HG02763 (cell line): ENCODE data around the gene CCDC8.
"Not testable (repeated sequence)": the region's sequence is repeated elsewhere in the genome, so short reads cannot be mapped to it uniquely, and the experiment has no call there.

Experiments
- ATAC-seq: cut with Tn5 transposase; IDR thresholded peaks from one replicate; pipeline ENCODE4 v1.9.1; 2021; ENCODE audit warnings: mild to moderate bottlenecking, moderate library complexity; ENCODE audit not compliant: unreplicated experiment

CCDC8 gene

GRCh38 chr19:46428239-46429135 is 15.1 kb upstream of the CCDC8 start, which contains the start of gene PNMA8C:
Gene PNMA8C (minus strand): TSS chr19:46428936. CDS start chr19:46428359, 577 bp downstream.
- no peak for ATAC-seq

GRCh38 chr19:46427518-46428045 is 14.2 kb upstream of the CCDC8 start:
- ATAC-seq: no peak

DNA sequence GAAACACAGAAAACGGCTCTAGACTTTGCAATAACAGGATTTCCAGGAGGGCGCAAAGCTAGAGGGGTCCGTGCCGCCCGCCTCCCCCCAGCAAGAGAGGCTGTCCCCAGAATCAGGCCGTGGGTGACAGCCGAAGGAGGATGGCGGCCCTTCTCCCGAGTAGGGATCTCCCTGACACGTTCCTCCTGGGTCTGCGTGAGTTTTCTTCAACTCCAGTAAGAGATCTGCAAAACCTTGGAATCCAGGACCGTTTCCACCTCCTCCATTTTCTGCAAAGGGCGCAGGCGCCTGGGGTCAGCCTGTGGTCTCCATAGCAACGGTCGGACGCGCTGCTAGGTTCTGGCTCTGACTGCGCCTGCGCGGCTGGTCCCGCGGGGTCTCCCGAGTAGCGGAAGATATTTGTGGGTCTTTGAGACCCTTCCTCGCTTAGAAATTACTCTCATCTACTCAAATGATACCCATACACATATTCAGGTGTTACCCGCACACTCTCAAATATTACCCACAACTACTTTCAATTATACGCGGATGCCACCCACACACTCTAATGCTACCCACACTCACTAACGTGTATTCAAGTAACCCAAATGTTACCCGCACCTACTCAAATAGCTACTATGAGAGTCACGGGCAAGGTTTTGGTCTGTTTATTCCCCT is 13.3 kb upstream of the CCDC8 start:
- ATAC-seq: no peak

DNA sequence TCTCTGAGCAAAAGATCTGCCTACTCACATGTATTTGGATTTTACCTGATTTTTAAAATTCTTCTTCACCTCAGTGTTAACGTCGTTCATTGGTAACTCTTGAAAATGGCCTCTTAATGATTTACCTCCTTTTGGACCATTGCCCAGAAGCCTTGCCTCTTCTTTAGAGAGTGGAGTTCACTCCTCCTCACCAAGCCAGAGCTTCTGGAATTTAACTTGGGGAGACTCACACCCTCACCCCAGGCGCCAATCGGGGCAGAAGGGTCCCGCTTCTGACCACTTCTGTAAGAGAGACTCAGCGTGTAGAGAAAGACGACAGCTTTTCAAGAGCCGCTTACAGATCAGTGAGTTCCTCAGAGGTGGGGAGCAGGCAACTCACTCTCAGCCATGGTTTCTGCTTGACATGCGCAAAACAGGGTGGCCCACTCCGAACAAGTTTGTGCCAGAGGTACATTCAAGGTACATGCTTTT is 12.7 kb upstream of the CCDC8 start:
- no peak for ATAC-seq

DNA sequence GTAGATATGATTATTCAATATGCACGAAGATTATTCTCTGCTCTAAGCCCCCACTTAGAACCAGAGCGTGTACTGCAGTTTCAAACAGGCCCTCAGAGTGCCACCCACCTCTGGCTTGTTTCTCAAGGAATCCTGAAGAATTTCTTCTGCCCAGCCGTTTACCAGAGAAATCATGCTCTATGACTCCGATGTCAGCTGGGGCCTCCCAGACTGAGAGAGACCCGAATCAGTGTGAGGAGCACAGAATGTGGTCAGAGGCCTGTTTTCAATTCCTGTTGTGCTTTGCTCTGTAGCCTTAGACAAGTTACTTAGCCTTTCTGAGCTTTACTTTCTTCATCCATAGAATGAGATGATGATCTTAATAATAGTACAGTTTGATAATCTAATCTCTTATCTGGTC is 9.8 kb upstream of the CCDC8 start:
- ATAC-seq: no peak

DNA sequence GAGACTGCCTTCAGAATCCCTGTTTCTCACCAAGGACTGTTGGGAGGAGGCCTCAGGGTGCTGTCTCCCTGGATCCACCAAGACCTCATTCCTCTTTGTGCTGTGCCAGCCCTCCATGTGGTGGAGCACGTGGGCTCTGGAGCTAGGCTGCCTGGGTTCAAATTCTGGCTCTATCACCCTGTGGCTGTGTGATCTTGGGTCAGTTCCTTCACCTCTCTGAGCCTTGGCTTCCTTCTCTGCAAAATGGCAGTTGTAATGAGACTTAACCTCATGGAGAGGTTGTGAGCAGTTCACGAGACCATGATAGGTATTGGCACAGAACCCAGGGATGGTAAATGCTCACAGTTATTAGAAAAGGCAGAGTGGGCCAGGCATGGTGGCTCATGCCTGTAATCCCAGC is 9.0 kb upstream of the CCDC8 start:
- no peak for ATAC-seq

DNA sequence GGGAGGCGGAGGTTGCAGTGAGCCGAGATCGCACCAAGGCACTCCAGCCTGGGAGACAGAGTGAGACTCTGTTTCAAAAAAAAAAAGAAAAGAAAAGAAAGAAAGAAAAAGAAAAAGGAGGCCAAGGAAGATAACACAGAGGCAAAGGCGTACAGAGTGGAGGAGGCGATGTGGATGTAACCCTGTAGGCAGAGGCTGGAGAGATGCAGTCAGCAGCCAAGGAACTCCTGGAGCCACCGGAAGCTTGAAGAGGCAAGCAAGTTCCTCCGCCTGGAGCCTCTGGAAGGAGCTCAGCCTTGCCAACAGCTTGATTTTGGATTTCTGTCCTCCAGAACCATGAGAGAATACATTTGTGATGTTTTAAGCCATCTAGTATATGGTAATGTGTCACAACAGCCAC is 6.7 kb upstream of the CCDC8 start:
- ATAC-seq: no peak

- ATAC-seq: not testable (repeated sequence)
These were observed 2.7 kb upstream of the CCDC8 start for GRCh38 chr19:46415804-46416709.

GRCh38 chr19:46414899-46415298 is 1.5 kb upstream of the CCDC8 start:
- ATAC-seq: not testable (repeated sequence)

DNA sequence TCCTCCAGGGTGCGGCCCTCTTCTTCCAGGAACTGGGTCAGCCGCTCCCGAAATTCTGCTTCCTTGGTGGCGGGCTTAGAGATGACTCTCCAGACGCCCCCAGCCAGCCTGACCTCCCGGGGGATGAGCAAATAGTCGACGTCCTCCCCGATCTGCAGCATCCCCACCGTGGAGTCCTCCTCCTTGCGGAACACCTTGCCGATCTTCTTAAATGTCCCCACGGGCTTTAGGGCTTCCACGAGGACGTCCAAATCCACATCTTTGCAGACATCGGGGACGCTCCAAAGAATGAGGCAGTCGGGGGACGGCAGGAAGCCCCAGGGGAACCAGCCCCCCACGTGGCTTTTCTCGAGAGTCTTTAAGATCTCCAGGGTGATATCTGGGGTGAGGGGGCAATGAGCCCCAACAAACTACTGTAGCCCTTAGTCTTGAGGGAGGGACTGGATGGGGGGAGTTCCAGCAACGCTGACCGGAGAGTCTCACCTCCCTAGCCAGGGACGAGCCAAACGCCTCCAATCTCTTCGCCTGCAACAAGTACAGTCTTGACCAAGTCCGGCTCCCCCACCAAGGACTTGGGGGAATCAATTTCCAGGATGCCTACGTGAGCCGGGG is 608 bp downstream of the CCDC8 start:
- ATAC-seq: no peak

- no peak for ATAC-seq
These were observed 1.3 kb downstream of the CCDC8 start for GRCh38 chr19:46411925-46412649.

DNA sequence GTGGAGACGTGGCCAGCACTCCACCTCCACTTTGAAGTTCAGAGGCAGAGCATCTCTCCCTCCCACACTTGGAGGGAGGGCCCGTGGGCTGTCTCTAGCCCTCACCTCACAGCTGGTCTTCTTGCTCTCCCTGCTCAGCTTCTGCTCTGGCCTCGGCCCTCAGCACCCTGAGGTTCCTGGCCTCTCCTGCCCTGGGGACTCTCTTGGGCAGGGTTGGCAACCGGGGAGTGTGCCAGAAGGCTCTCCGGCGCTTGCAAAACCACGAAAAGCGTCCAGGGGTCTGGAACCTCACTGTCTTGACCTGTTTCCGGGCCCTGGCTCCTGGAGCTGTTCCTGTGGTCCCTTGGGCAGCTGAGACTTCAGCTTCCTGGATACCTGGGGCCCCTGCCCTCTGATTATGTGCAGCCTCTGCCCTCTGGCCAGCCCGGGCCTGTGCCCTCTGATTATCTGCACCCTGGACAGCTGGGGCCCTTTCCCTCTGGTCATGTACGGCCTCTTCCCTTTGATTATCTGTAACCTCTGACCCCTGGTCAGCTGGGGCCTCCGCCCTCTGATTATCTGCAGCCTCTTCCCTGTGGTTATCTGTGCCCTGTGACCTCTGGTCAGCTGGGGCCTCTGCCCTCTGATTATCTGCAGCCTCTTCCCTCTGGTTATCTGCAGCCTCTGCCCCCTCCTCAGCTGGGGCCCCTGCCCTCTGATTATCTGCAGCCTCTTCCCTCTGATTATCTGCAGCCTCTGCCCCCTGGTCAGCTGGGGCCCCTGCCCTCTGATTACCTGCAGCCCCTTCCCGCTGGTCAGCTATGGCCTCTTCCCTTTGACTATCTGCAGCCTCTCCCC is 2.1 kb downstream of the CCDC8 start:
- no peak for ATAC-seq

DNA sequence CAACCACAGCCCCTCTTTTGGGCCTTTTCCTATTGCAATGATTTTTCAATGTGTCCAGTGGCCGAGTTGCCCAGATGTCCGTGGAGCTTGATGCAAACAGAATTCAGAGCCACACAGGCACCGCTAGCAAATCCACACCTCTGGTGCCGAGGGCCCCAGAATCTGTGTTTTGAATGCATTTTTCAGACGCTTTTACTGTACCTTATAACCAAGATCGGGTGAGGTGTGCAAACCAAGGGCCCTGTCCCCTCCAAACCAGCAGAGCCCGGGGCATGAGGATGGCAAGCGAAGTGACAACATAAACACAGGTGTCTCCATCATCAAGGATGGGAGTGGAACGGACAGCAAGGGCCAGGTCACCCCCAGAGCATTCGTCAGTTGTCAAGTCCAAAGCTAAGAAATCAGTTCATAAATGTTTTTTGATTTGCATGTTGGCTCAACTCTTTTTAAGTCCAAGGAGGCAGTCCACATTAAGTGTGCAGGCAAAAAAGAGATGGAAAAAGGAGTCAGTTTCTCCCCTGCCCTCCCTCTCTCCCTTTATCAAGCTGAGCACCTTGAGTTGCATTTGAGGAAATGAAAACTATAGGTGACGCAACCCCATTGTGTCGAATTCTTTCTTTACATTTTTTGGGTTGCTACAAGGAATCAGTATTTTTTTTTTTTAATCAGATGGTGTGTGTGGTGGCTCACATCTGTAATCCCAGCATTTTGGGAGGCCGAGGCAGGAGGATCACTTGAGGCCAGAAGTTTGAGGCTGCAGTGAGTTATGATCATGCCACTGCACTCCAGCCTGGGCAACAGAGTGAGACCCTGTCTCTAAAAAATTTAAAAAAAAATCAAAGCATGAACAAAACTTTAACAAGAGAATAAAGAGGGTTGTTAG is 2.9 kb downstream of the CCDC8 start:
- ATAC-seq: no peak

DNA sequence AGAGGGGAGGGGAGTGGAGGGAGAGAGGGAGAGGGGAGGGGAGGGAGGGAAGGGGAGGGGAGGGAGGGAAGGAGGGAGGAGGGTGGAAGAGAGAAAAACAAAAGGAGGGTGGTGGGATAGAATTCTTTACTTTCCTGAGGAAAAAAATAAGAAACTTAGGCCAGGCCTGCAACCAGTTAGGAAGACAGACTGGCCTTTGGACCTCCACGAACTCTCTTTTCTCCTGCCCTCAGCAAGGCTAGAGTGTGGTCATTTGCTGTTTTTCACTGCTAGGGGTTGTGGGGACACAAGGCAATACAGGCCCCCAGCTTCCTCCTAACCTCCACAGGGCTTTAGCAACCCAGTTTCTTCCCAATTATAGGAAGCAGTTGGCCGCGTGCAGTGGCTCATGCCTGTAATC is 4.2 kb downstream of the CCDC8 start:
- ATAC-seq: no peak

- no peak for ATAC-seq
These were observed 4.7 kb downstream of the CCDC8 start for GRCh38 chr19:46408664-46409039.

DNA sequence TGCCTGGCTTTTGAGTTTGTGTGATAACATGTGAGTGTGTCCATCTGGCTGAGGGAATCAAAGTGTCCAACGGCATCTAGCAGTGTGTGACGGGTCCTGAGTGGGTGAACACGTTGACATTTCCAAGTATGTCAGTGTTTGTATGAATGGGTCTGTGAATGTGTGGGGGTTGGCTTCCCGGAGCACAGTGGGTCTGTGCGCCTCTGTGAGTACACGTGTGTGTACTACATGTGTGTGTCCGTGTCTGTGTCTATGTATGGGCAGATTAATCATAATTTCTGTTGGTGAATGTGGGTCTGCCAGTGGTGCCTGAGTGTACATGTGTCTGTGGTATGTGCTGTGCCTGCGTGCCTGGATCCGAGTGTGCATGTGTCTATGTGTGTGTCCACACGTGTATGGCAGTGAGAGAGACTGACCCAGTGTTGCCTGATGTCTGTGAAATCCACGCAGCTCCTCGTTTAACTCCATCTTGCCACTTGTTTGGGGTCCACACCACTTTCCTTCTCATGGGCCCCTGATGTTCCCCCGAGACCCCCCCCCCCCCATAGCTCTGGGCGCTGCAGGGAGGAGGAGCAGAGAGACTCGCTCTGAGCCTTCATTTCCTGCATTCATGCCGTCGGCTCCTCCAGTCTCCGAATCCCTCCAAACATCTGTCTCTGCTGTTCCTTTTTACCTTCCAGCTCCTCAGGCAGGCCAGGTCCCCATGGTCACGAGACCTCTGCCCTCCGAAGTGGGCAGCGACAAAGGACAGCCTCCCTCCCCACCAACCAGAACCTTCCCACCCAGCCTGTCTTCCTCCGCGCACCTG is 5.3 kb downstream of the CCDC8 start:
- ATAC-seq: no peak

DNA sequence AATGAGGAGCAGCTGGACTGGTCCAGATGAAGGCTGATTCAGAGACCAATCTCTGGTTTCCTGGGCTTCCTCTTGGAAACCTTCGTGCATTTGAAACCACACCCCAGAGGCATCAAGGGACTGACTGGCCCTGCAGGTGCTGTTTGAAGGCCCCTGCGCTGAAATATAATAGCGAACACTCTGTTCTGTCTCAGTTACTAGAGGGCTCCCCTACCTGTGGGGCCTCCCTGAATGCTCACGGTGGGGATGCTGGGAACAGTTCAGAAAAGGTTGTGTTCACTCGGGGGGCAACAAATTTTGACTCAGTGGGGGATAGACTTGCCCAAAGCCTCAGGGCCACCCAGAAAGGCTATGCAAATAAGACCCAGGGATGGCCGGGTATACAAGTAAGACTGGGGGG is 6.4 kb downstream of the CCDC8 start:
- ATAC-seq: no peak
